Erythroblast (primary cell): Measurements from ENCODE around the gene VWA5B2.

ENCODE experiments used
- GATA1 ChIP-seq: IDR thresholded peaks from 2 replicates; pipeline ENCODE4 v1.6.1; 2011; ENCODE audit warnings: low read depth, mild to moderate bottlenecking, control low read depth, low read length, moderate library complexity
- POLR2A ChIP-seq: IDR thresholded peaks from 2 replicates; pipeline ENCODE4 v1.6.1; 2011; ENCODE audit warnings: mild to moderate bottlenecking, low read length

- TF ChIP-seq POLR2A, result no peak
- TF ChIP-seq GATA1, result no peak
These were observed 40.0 kb upstream of the VWA5B2 start for GRCh38 chr3:184189421-184189820.
